DND-41 (cell line): ENCODE results near the gene ARMCX4.

ENCODE experiments used
- EZH2 ChIP-seq: IDR thresholded peaks from 3 replicates; pipeline ENCODE4 v1.6.1; 2012; ENCODE audit warnings: borderline replicate concordance, low read depth, mild to moderate bottlenecking, moderate library complexity, low read length, inconsistent platforms; ENCODE audit not compliant: severe bottlenecking
- TF ChIP-seq, protein P1 (sequence below): IDR thresholded peaks from 2 replicates; pipeline ENCODE4 v1.5.1; 2012; ENCODE audit warnings: borderline replicate concordance, low read length, moderate library complexity, mild to moderate bottlenecking; ENCODE audit not compliant: poor library complexity, severe bottlenecking; ENCODE audit errors: extremely low read depth

DNA sequence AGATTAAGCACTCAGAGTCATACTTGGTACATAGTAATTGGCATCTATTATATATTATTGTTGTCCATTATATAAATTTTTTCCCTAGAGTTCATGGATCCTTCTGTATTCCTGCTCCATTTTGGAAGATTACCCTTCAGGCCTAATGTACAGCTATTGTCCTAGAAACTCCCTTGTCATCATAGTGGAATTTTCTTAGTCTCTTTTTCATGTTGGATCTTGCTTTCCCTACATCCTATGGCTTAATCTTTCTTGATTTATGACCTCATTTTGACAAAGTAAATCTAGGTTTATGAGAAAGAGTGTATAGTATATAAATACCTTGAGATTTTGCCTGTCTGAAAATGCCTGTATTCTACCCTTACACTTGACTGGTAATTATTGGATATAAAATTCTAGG is 22.1 kb downstream of the ARMCX4 start:
- TF ChIP-seq, protein P1, sequence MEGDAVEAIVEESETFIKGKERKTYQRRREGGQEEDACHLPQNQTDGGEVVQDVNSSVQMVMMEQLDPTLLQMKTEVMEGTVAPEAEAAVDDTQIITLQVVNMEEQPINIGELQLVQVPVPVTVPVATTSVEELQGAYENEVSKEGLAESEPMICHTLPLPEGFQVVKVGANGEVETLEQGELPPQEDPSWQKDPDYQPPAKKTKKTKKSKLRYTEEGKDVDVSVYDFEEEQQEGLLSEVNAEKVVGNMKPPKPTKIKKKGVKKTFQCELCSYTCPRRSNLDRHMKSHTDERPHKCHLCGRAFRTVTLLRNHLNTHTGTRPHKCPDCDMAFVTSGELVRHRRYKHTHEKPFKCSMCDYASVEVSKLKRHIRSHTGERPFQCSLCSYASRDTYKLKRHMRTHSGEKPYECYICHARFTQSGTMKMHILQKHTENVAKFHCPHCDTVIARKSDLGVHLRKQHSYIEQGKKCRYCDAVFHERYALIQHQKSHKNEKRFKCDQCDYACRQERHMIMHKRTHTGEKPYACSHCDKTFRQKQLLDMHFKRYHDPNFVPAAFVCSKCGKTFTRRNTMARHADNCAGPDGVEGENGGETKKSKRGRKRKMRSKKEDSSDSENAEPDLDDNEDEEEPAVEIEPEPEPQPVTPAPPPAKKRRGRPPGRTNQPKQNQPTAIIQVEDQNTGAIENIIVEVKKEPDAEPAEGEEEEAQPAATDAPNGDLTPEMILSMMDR = no peak
- no peak for TF ChIP-seq EZH2
